HEK293 (cell line): ENCODE results near the gene DENND6B.
A peak's percentile ranks its signal among the peaks of the same experiment; 100 is the strongest.

ENCODE experiments used
- CTCF ChIA-PET: fragments of 350-600 bp; formaldehyde crosslinking; extraction: SDS; loops from one replicate; lab custom pipeline; 2021; ENCODE audit warnings: antibody characterized with exemption; lab: Yijun Ruan, JAX
- POLR2A ChIA-PET: fragments of 300-600 bp; formaldehyde crosslinking; extraction: SDS; loops from one replicate; lab custom pipeline; 2020; ENCODE audit warnings: antibody characterized with exemption, inconsistent platforms; lab: Yijun Ruan, JAX
- H3K27ac ChIP-seq: fragments of 200-500 bp; sonication (Bioruptor generic); 2 replicates; pipeline ENCODE4 v1.5.1; 2014; ENCODE audit warnings: low read depth, low read length, control low read depth, inconsistent platforms; ENCODE audit errors: extremely low read depth
- H3K36me3 ChIP-seq, 2 experiments: fragments of 200-500 bp in 1 of 2; sonication (Bioruptor generic) in 1 of 2; 1 replicate in 1 of 2; 2 replicates in 1 of 2; pipeline ENCODE4 v1.5.1; 2014 to 2017; ENCODE audit warnings: inconsistent platforms in 2 of 2, low read length in 2 of 2; ENCODE audit not compliant: control insufficient read depth in 2 of 2, insufficient read depth in 1 of 2
- H3K4me1 ChIP-seq: fragments of 200-500 bp; sonication (Bioruptor generic); 2 replicates; pipeline ENCODE4 v1.5.1; 2014; ENCODE audit warnings: mild to moderate bottlenecking, low read length, inconsistent platforms; ENCODE audit not compliant: control insufficient read depth, insufficient read depth
- H3K4me3 ChIP-seq: 2 replicates; pipeline ENCODE4 v1.5.1; 2011; ENCODE audit warnings: low read depth, mild to moderate bottlenecking, control low read depth, low read length, moderate library complexity
- H3K9me3 ChIP-seq: fragments of 200-500 bp; sonication (Bioruptor generic); 2 replicates; pipeline ENCODE4 v1.5.1; 2014; ENCODE audit warnings: low read depth, low read length, inconsistent platforms; ENCODE audit not compliant: control insufficient read depth, insufficient read depth
- FEZF1 ChIP-seq: fragments of 450-650 bp; formaldehyde crosslinking; IDR thresholded peaks from 2 replicates; pipeline ENCODE4 v1.5.1; 2016; ENCODE audit warnings: missing biosample characterization, missing genetic modification characterization
- HOXC10 ChIP-seq: sonication (generic); formaldehyde crosslinking; IDR thresholded peaks from 2 replicates; pipeline ENCODE4 v1.8.1; 2023; ENCODE audit warnings: mild to moderate bottlenecking, missing genetic modification reagents
- IKZF3 ChIP-seq: fragments of 450-650 bp; IDR thresholded peaks from 2 replicates; pipeline ENCODE4 v1.5.0; 2018; ENCODE audit warnings: missing biosample characterization, mild to moderate bottlenecking, missing genetic modification characterization, moderate library complexity
- KLF16 ChIP-seq: fragments of 450-650 bp; formaldehyde crosslinking; IDR thresholded peaks from 2 replicates; pipeline ENCODE4 v1.5.1; 2017; ENCODE audit warnings: missing biosample characterization, missing genetic modification characterization
- RBAK ChIP-seq: fragments of 450-650 bp; formaldehyde crosslinking; IDR thresholded peaks from 2 replicates; pipeline ENCODE4 v1.5.1; 2016; ENCODE audit warnings: missing biosample characterization, missing genetic modification characterization
- SP3 ChIP-seq: fragments of 450-650 bp; formaldehyde crosslinking; IDR thresholded peaks from 2 replicates; pipeline ENCODE4 v1.5.1; 2016; ENCODE audit warnings: missing biosample characterization, missing genetic modification characterization
- TRIM28 ChIP-seq: IDR thresholded peaks from 2 replicates; pipeline ENCODE4 v1.6.1; 2011; ENCODE audit warnings: low read length, control low read depth, borderline replicate concordance
- YY1 ChIP-seq: fragments of 450-650 bp; formaldehyde crosslinking; IDR thresholded peaks from 2 replicates; pipeline ENCODE4 v1.5.1; 2018; ENCODE audit warnings: missing biosample characterization, missing genetic modification characterization
- ZBTB21 ChIP-seq: fragments of 450-650 bp; formaldehyde crosslinking; IDR thresholded peaks from 2 replicates; pipeline ENCODE4 v1.5.1; 2017; ENCODE audit warnings: missing biosample characterization, missing genetic modification characterization
- ZIC2 ChIP-seq: fragments of 450-650 bp; formaldehyde crosslinking; IDR thresholded peaks from 2 replicates; pipeline ENCODE4 v1.5.1; 2016; ENCODE audit warnings: missing biosample characterization, missing genetic modification characterization
- ZNF112 ChIP-seq: fragments of 450-650 bp; formaldehyde crosslinking; IDR thresholded peaks from 2 replicates; pipeline ENCODE4 v1.5.0; 2017; ENCODE audit warnings: missing biosample characterization, missing genetic modification characterization
- ZNF132 ChIP-seq: fragments of 450-650 bp; formaldehyde crosslinking; IDR thresholded peaks from 2 replicates; pipeline ENCODE4 v1.5.1; 2017; ENCODE audit warnings: missing biosample characterization, missing genetic modification characterization, borderline replicate concordance
- ZNF148 ChIP-seq: fragments of 450-650 bp; formaldehyde crosslinking; IDR thresholded peaks from 2 replicates; pipeline ENCODE4 v1.5.0; 2017; ENCODE audit warnings: missing biosample characterization, missing genetic modification characterization, borderline replicate concordance
- ZNF175 ChIP-seq: fragments of 450-650 bp; formaldehyde crosslinking; IDR thresholded peaks from 2 replicates; pipeline ENCODE4 v1.5.1; 2016; ENCODE audit warnings: missing biosample characterization, missing genetic modification characterization
- ZNF221 ChIP-seq: fragments of 450-650 bp; formaldehyde crosslinking; IDR thresholded peaks from 2 replicates; pipeline ENCODE4 v1.5.1; 2017; ENCODE audit warnings: missing biosample characterization, missing genetic modification characterization, borderline replicate concordance
- ZNF239 ChIP-seq: fragments of 450-650 bp; formaldehyde crosslinking; IDR thresholded peaks from 2 replicates; pipeline ENCODE4 v1.5.1; 2016; ENCODE audit warnings: missing biosample characterization, missing genetic modification characterization
- ZNF354C ChIP-seq: fragments of 450-650 bp; formaldehyde crosslinking; IDR thresholded peaks from 2 replicates; pipeline ENCODE4 v1.5.1; 2016; ENCODE audit warnings: missing biosample characterization, missing genetic modification characterization, low read depth, borderline replicate concordance
- ZNF433 ChIP-seq: fragments of 450-650 bp; formaldehyde crosslinking; IDR thresholded peaks from 2 replicates; pipeline ENCODE4 v1.5.1; 2016; ENCODE audit warnings: missing biosample characterization, missing genetic modification characterization, low read depth
- ZNF510 ChIP-seq: fragments of 450-650 bp; formaldehyde crosslinking; IDR thresholded peaks from 2 replicates; pipeline ENCODE4 v1.5.1; 2018; ENCODE audit warnings: mild to moderate bottlenecking, missing genetic modification characterization, missing biosample characterization; ENCODE audit not compliant: insufficient replicate concordance
- ZNF529 ChIP-seq: fragments of 450-650 bp; formaldehyde crosslinking; IDR thresholded peaks from 2 replicates; pipeline ENCODE4 v1.5.1; 2017; ENCODE audit warnings: missing genetic modification characterization, missing biosample characterization; ENCODE audit not compliant: insufficient replicate concordance
- ZNF530 ChIP-seq: fragments of 450-650 bp; formaldehyde crosslinking; IDR thresholded peaks from 2 replicates; pipeline ENCODE4 v1.5.1; 2016; ENCODE audit warnings: low read depth, missing biosample characterization, missing genetic modification characterization
- ZNF558 ChIP-seq: fragments of 450-650 bp; formaldehyde crosslinking; IDR thresholded peaks from 2 replicates; pipeline ENCODE4 v1.5.1; 2016; ENCODE audit warnings: missing biosample characterization, missing genetic modification characterization
- ZNF585B ChIP-seq: fragments of 450-650 bp; formaldehyde crosslinking; IDR thresholded peaks from 2 replicates; pipeline ENCODE4 v1.5.1; 2016; ENCODE audit warnings: missing biosample characterization, missing genetic modification characterization
- ZNF658 ChIP-seq: fragments of 450-650 bp; formaldehyde crosslinking; IDR thresholded peaks from 2 replicates; pipeline ENCODE4; 2016; ENCODE audit warnings: missing biosample characterization, missing genetic modification characterization
- ZNF701 ChIP-seq: fragments of 450-650 bp; formaldehyde crosslinking; IDR thresholded peaks from 2 replicates; pipeline ENCODE4 v1.5.1; 2016; ENCODE audit warnings: missing biosample characterization, missing genetic modification characterization
- ZNF768 ChIP-seq: fragments of 450-650 bp; formaldehyde crosslinking; IDR thresholded peaks from 2 replicates; pipeline ENCODE4 v1.5.1; 2018; ENCODE audit warnings: missing biosample characterization, mild to moderate bottlenecking, missing genetic modification characterization
- ZNF791 ChIP-seq: fragments of 450-650 bp; formaldehyde crosslinking; IDR thresholded peaks from 2 replicates; pipeline ENCODE4 v1.5.1; 2016; ENCODE audit warnings: missing biosample characterization, missing genetic modification characterization
- ZNF792 ChIP-seq: fragments of 450-650 bp; formaldehyde crosslinking; IDR thresholded peaks from 2 replicates; pipeline ENCODE4 v1.5.1; 2016; ENCODE audit warnings: missing biosample characterization, missing genetic modification characterization
- ZNF843 ChIP-seq: fragments of 450-650 bp; formaldehyde crosslinking; IDR thresholded peaks from 2 replicates; pipeline ENCODE4 v1.5.1; 2016; ENCODE audit warnings: missing biosample characterization, missing genetic modification characterization
- TF ChIP-seq, protein P1 (sequence below): fragments of 450-650 bp; formaldehyde crosslinking; IDR thresholded peaks from 2 replicates; pipeline ENCODE4 v1.5.1; 2016; ENCODE audit warnings: missing biosample characterization, missing genetic modification characterization
- TF ChIP-seq, protein P2 (sequence below): fragments of 450-650 bp; formaldehyde crosslinking; IDR thresholded peaks from 2 replicates; pipeline ENCODE4 v1.5.1; 2016; ENCODE audit warnings: missing biosample characterization, missing genetic modification characterization

DENND6B gene

DNA sequence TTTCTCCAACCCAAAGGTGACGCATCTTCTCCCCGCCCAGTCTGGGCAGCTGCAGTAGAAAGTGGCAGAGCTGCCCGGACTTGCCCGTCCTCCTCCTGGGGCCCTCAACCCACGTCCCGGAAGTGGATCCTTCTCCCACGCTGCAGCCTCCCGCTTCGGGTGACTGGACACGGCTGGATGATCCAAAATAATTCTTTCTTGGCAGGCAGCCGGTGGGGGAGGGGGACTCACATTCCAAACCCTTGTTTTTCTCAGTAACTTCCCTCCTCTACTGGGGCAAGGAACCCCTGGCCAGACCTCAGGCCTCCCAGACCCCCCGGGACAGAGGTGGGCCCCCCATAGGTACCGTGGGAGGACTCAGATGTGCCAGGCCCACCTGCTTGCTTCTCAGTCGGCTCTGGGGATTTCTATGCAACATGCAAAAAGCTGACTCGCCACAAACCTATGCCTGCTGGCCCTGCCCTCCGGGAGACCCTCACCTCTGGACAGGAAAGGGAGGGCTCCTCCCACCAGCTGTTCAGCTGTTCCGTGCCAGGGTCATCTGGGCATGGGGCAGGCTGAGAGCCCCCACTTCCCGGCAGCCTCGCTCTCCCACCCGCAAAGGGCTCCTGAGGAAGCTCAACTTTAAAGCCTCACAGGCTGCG is 20.8 kb downstream of the DENND6B start:
- ChIA-PET CTCF (interaction anchor here (0.9 to 2.5 kb wide), 10 partner anchors 9 to 66 kb away, joined by 3 to 18 read pairs (median 4); partner anchors contain the start of gene DENND6B), POLR2A (interaction anchor here (0.6 to 4.7 kb wide), 16 partner anchors 9 to 253 kb away, joined by 3 to 37 read pairs (median 6); partner anchors contain the start of genes DENND6B, HDAC10, MAPK12 and TUBGCP6)
- H3K36me3 ChIP-seq, result peaks cover 0 to 32% of the 10 kb centered on the region in 2 experiments; a peak in 1 of 3 replicates
- peak overlapping the region; percentile 98 for H3K27ac ChIP-seq
- peak overlapping the region; percentile 89 for H3K4me3 ChIP-seq
- peaks cover 21% of the 10 kb centered on the region for H3K4me1 ChIP-seq
- H3K9me3 ChIP-seq, result no peaks in the 10 kb centered on the region
- TF ChIP-seq FEZF1 (tag by site-specific recombination), result peak; percentile 50
- TF ChIP-seq SP3 (tag by site-specific recombination), result 0 out of 2 replicates have a peak, but pooled peaks have one; percentile 40
- no peak for TF ChIP-seq HOXC10
- no peak for TF ChIP-seq ZNF239 (tag by site-specific recombination)
- TF ChIP-seq ZNF529 (tag by site-specific recombination), result no peak
- TF ChIP-seq RBAK (tag by site-specific recombination), result no peak
- TF ChIP-seq ZNF658, result no peak
- TF ChIP-seq ZNF701 (tag by site-specific recombination), result no peak
- no peak for TF ChIP-seq ZNF148 (tag by site-specific recombination)
- no peak for TF ChIP-seq ZNF354C (tag by site-specific recombination)
- TF ChIP-seq ZNF768 (tag by site-specific recombination), result no peak
- no peak for TF ChIP-seq ZNF791 (tag by site-specific recombination)
- no peak for TF ChIP-seq TRIM28
- no peak for TF ChIP-seq ZNF792 (tag by site-specific recombination)
- peak; percentile 93 for TF ChIP-seq ZIC2
- TF ChIP-seq ZNF558, result no peak; the same call in 1 of the 2 replicates
- no peak for TF ChIP-seq ZNF132 (tag by site-specific recombination)
- no peak for TF ChIP-seq ZNF433 (tag by site-specific recombination)
- TF ChIP-seq ZNF843, result no peak
- no peak for TF ChIP-seq ZNF175
- TF ChIP-seq YY1 (tag by site-specific recombination), result no peak
- peak; percentile 58 for TF ChIP-seq KLF16 (tag by site-specific recombination)
- TF ChIP-seq ZNF585B, result no peak
- peak; percentile 93 for TF ChIP-seq IKZF3 (tag by site-specific recombination)
- TF ChIP-seq ZNF221 (tag by site-specific recombination), result no peak
- TF ChIP-seq, protein P1, sequence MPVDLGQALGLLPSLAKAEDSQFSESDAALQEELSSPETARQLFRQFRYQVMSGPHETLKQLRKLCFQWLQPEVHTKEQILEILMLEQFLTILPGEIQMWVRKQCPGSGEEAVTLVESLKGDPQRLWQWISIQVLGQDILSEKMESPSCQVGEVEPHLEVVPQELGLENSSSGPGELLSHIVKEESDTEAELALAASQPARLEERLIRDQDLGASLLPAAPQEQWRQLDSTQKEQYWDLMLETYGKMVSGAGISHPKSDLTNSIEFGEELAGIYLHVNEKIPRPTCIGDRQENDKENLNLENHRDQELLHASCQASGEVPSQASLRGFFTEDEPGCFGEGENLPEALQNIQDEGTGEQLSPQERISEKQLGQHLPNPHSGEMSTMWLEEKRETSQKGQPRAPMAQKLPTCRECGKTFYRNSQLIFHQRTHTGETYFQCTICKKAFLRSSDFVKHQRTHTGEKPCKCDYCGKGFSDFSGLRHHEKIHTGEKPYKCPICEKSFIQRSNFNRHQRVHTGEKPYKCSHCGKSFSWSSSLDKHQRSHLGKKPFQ (tag by site-specific recombination), result no peak
- no peak for TF ChIP-seq ZNF510 (tag by site-specific recombination)
- TF ChIP-seq, protein P2, sequence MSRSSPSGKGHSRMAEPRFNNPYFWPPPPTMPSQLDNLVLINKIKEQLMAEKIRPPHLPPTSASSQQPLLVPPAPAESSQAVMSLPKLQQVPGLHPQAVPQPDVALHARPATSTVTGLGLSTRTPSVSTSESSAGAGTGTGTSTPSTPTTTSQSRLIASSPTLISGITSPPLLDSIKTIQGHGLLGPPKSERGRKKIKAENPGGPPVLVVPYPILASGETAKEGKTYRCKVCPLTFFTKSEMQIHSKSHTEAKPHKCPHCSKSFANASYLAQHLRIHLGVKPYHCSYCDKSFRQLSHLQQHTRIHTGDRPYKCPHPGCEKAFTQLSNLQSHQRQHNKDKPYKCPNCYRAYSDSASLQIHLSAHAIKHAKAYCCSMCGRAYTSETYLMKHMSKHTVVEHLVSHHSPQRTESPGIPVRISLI (tag by site-specific recombination), result no peak
- TF ChIP-seq ZNF112 (tag by site-specific recombination), result no peak
- no peak for TF ChIP-seq ZNF530 (tag by site-specific recombination)
- 0 out of 2 replicates have a peak, but pooled peaks have one; percentile 26 for TF ChIP-seq ZBTB21 (tag by site-specific recombination)
